Liver (tissue), 3 donors: ENCODE data around the gene SHOX.

Experiments
- SP1 ChIP-seq: IDR thresholded peaks from 2 replicates; pipeline ENCODE4 v1.6.1; 2018; ENCODE audit warnings: antibody characterized with exemption, mild to moderate bottlenecking
- TF ChIP-seq, protein P1 (sequence below): fragments of 150-350 bp; IDR thresholded peaks from 2 replicates; pipeline ENCODE4 v1.5.1; 2017; ENCODE audit warnings: improper control_type of control experiment, low read depth, low read length; ENCODE audit not compliant: missing input control
- TF ChIP-seq, protein P2 (sequence below): IDR thresholded peaks from 2 replicates; pipeline ENCODE4 v1.6.1; 2016; ENCODE audit warnings: antibody characterized with exemption, mild to moderate bottlenecking
- donor health status: healthy.
- donor health status: healthy.

DNA sequence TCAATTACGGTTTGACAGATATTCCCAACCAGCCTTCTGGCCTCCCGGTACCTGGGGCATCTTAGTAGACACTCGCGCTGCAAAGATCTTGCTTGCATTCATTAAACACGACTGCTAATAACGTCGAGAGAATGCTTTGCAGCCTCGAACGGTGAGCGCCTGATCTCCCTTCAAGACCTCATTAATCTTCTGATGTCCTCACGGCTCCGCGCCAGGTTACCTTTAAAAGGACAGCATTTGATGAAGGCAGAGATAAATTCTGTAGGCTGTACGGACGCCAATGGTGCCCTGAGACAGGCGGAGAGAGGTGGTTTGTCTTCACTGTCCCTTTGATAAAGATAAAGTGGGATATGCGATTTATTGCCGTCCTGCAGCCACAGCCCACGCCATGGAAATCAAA, 64.2 kb downstream of the SHOX start:
- no peak for TF ChIP-seq SP1
- TF ChIP-seq, protein P1, sequence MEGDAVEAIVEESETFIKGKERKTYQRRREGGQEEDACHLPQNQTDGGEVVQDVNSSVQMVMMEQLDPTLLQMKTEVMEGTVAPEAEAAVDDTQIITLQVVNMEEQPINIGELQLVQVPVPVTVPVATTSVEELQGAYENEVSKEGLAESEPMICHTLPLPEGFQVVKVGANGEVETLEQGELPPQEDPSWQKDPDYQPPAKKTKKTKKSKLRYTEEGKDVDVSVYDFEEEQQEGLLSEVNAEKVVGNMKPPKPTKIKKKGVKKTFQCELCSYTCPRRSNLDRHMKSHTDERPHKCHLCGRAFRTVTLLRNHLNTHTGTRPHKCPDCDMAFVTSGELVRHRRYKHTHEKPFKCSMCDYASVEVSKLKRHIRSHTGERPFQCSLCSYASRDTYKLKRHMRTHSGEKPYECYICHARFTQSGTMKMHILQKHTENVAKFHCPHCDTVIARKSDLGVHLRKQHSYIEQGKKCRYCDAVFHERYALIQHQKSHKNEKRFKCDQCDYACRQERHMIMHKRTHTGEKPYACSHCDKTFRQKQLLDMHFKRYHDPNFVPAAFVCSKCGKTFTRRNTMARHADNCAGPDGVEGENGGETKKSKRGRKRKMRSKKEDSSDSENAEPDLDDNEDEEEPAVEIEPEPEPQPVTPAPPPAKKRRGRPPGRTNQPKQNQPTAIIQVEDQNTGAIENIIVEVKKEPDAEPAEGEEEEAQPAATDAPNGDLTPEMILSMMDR: no peak
- TF ChIP-seq, protein P2, sequence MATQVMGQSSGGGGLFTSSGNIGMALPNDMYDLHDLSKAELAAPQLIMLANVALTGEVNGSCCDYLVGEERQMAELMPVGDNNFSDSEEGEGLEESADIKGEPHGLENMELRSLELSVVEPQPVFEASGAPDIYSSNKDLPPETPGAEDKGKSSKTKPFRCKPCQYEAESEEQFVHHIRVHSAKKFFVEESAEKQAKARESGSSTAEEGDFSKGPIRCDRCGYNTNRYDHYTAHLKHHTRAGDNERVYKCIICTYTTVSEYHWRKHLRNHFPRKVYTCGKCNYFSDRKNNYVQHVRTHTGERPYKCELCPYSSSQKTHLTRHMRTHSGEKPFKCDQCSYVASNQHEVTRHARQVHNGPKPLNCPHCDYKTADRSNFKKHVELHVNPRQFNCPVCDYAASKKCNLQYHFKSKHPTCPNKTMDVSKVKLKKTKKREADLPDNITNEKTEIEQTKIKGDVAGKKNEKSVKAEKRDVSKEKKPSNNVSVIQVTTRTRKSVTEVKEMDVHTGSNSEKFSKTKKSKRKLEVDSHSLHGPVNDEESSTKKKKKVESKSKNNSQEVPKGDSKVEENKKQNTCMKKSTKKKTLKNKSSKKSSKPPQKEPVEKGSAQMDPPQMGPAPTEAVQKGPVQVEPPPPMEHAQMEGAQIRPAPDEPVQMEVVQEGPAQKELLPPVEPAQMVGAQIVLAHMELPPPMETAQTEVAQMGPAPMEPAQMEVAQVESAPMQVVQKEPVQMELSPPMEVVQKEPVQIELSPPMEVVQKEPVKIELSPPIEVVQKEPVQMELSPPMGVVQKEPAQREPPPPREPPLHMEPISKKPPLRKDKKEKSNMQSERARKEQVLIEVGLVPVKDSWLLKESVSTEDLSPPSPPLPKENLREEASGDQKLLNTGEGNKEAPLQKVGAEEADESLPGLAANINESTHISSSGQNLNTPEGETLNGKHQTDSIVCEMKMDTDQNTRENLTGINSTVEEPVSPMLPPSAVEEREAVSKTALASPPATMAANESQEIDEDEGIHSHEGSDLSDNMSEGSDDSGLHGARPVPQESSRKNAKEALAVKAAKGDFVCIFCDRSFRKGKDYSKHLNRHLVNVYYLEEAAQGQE: no peak
